Small intestine (tissue), 7 donors: Measurements from ENCODE around the gene ZNF335. TPM values are rescaled to one million over a fixed set of nuclear protein-coding genes. Genes with fewer than 3 reads are reported as not detected.
"Not testable (repeated sequence)": the region's sequence is repeated elsewhere in the genome, so short reads cannot be mapped to it uniquely, and the experiment has no call there.

Experiments used
- DNase-seq, 2 donors: peaks; one replicate each; pipeline versions ENCODE4 v3.0.0 to v3.0.0-alpha.2; 2013
- FAIRE-seq: peaks from 2 replicates; lab custom pipeline; 2012; peaks lifted over from hg19 to GRCh38; lab: Jason Lieb, UNC
- H3K27ac ChIP-seq, 3 donors: one replicate each; pipeline ENCODE4 v1.5.1; 2013; ENCODE audit warnings: low read length in 2 of 3, mild to moderate bottlenecking in 2 of 3, control low read depth in 1 of 3, inconsistent platforms in 1 of 3, low read depth in 1 of 3, moderate library complexity in 1 of 3
- H3K27me3 ChIP-seq, 3 donors: one replicate each; pipeline ENCODE4 v1.6.1; 2013; ENCODE audit warnings: low read length in 3 of 3, inconsistent platforms in 1 of 3; ENCODE audit not compliant: control insufficient read depth in 3 of 3, insufficient read depth in 3 of 3
- H3K36me3 ChIP-seq, 3 donors: one replicate each; pipeline ENCODE4 v1.6.1; 2013; ENCODE audit warnings: low read length in 3 of 3, inconsistent platforms in 1 of 3, low read depth in 1 of 3, mild to moderate bottlenecking in 1 of 3, moderate library complexity in 1 of 3; ENCODE audit not compliant: control insufficient read depth in 3 of 3, insufficient read depth in 2 of 3
- H3K4me1 ChIP-seq, 3 donors: one replicate each; pipeline ENCODE4 v1.6.1; 2013; ENCODE audit warnings: low read length in 2 of 3, inconsistent platforms in 1 of 3, low read depth in 1 of 3, mild to moderate bottlenecking in 1 of 3, moderate library complexity in 1 of 3; ENCODE audit not compliant: control insufficient read depth in 3 of 3, insufficient read depth in 2 of 3
- H3K4me3 ChIP-seq, 3 donors: one replicate each; pipeline ENCODE4 v1.5.1; 2013; ENCODE audit warnings: low read length in 3 of 3, control low read depth in 1 of 3, inconsistent platforms in 1 of 3, low read depth in 1 of 3, mild to moderate bottlenecking in 1 of 3, moderate library complexity in 1 of 3
- H3K9me3 ChIP-seq, 2 donors: one replicate each; pipeline ENCODE4 v1.6.1; 2013; ENCODE audit warnings: low read depth in 1 of 2, low read length in 1 of 2; ENCODE audit not compliant: control insufficient read depth in 2 of 2, insufficient read depth in 1 of 2
- WGBS, 3 donors: extraction: QIAGEN DNeasy Blood & Tissue Kit; methylation state at CpG; one replicate each; pipeline ENCODE4 v1.1.7; 2013; 5-methylcytosine and 5-hydroxymethylcytosine counted together
- polyA plus RNA-seq, 4 donors: library from polyadenylated mRNA; stranded (reverse) in 3 of 4; unstranded in 1 of 4; fragments of 200-250 nt in 3 of 4; fragments of 120-200 nt in 1 of 4; gene quantifications; one replicate each; pipeline versions ENCODE4 v1.2.1 to v1.2.3, GENCODE V29; 2013
- donor health status: healthy with polysubstance abuse.
- donor health status: control.
- donor health status: control.
- donor health status: Bipolar disorder and iron deficiency.
- donor health status: healthy.

Gene ZNF335
- polyA plus RNA-seq, 4 donors, result 10.7 to 20.8 (median 13.1) TPM

DNA sequence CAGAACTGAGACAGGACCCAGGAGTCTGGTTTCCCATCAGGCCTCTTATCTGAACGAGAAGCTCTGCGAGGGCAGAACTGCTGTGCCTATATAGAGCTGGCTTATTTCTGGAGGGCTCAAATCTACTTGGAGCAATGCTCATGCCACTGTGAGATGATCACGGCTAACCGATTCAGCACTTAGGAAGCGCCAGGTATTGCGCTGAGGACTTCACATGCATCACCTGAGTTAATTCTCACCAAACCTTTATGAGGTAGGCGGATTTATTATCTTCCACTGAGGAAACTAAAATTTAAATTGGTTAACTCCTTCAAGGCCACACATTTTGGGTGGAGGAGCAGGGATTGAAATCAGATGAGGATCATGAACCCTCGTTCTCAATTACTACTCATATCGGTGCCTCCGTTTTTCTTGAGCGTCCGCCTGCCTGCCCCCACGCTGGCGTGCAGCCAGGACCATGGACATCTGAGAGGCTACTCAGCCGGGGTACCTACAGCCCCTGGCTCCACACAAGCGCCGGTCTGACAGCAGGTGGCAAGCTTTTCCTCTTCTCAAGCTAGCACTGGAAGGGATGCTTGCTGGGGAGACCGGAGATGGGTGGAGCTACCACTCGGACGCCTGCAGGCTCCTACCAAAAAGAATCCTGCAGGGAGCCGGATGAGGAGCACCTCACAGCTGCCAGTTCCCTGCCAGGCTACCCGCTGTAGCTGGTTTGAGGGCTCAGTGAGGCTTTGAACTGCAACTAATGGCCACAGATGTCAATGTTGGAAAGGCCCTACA, 38.5 kb downstream of the ZNF335 start:
- FAIRE-seq (no peak), DNase-seq (peak; percentile 61 to 78)
- no peaks in the 10 kb centered on the region for H3K27me3 ChIP-seq
- no peaks in the 10 kb centered on the region for H3K9me3 ChIP-seq
- peak overlapping the region; percentile 99 to 100 (median 100) for H3K27ac ChIP-seq
- H3K36me3 ChIP-seq, result peaks cover 3 to 20% (median 5%) of the 10 kb centered on the region in 3 donors
- H3K4me1 ChIP-seq, result peaks cover 0 to 12% (median 3%) of the 10 kb centered on the region in 3 donors
- peak overlapping the region; percentile 89 to 98 (median 91) for H3K4me3 ChIP-seq
- WGBS, 3 donors, result 9 to 18% (median 17%) methylated on average over 22 of the region's 22 CpGs

DNA sequence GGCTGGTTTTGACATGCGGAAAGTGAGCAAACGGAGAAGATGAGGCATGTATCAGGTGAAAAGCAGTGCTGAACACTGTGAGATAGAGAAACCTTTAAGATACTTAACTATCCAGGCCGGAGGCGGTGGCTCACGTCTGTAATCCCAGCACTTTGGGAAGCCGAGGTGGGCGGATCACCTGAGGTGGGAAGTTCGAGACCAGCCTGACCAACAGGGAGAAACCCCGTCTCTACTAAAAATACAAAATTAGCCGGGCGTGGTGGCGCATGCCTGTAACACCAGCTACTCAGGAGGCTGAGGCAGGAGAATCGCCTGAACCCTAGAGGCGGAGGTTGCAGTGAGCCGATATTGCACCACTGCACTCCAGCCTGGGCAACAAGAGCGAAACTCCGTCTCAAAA, 40.3 kb downstream of the ZNF335 start:
- H3K27ac ChIP-seq, H3K4me3 ChIP-seq, H3K36me3 ChIP-seq, H3K9me3 ChIP-seq, H3K27me3 ChIP-seq, DNase-seq, FAIRE-seq: not testable (repeated sequence)
- H3K4me1 ChIP-seq, result peaks cover 0 to 12% (median 3%) of the 10 kb centered on the region in 3 donors
- WGBS, 3 donors, result 92 to 93% (median 92%) methylated on average over 15 to 17 of the region's 17 CpGs

DNA sequence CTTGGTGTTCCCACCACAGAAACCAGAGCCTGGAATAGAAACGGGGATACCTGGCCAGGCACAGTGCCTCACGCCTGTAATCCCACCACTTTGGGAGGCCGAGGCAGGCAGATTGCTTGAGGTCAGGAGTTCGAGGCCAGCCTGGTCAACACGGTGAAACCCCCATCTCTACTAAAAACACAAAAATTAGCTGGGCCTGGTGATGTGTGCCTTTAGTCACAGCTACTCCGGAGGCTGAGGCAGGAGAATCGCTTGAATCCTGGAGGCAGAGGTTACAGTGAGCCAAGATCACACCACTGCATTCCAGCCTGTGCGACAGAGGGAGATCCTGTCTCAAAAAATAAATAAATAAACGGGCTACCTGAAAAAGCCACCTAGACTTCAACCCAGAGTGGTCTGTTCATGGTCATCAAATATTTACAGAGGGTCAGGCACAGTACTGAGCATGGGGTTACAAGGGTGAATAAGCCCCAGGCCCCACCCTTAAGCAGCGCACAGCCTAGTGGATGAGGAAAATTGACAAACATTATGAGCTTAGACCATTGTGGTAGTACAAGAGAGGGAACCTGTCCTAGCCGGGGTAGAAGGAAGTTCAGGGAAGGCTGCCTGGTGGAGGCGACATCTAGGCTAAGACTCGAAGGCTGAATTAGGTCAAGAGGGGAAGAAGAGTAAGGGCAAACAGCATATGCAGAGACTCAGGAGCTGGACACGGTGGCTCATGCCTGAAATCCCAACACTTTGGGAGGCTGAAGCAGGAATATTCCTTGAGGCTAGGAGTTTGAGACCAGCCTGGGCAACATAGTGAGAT, 44.7 kb downstream of the ZNF335 start:
- DNase-seq, result no peak

DNA sequence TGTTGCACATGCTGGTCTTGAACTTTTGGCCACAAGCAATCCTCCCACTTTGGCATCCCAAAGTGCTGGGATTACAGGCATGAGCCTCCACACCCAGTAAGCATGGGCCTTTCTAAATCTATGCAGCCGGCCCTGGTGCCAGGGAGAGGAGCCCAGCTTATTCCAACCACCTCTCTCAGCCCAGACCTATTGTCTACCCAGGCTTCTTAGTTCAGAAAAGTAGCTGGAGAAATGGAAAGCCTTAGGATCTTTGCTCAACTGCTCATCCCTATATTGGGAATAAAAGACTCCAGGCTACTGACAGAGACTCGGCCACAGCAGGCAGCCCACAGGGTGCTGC, 45.3 kb downstream of the ZNF335 start:
- WGBS, 3 donors, result 66 to 87% (median 85%) methylated on average over 2 of the region's 2 CpGs
- Histone ChIP-seq H3K4me1 (peaks cover 0 to 7% (median 0%) of the 10 kb centered on the region in 3 donors), H3K27ac (no peak overlapping the region), H3K9me3 (no peaks in the 10 kb centered on the region), H3K4me3 (no peak overlapping the region), H3K27me3 (no peaks in the 10 kb centered on the region), H3K36me3 (peaks cover 0 to 2% (median 0%) of the 10 kb centered on the region in 3 donors)
- no peak for FAIRE-seq
- no peak for DNase-seq

More for the DNA sequence above, 44.7 kb downstream of the ZNF335 start:
- WGBS, 3 donors, result 50 to 77% (median 69%) methylated on average over 14 of the region's 14 CpGs
- Histone ChIP-seq H3K9me3 (no peaks in the 10 kb centered on the region), H3K4me3 (no peak overlapping the region), H3K36me3 (peaks cover 0 to 2% (median 0%) of the 10 kb centered on the region in 3 donors), H3K27ac (no peak overlapping the region), H3K27me3 (no peaks in the 10 kb centered on the region), H3K4me1 (peaks cover 0 to 10% (median 0%) of the 10 kb centered on the region in 3 donors)
- no peak for FAIRE-seq

- Histone ChIP-seq H3K27ac (no peak overlapping the region), H3K4me1 (peaks cover 0 to 7% (median 0%) of the 10 kb centered on the region in 3 donors), H3K4me3 (no peak overlapping the region), H3K36me3 (no peaks in the 10 kb centered on the region), H3K9me3 (no peaks in the 10 kb centered on the region), H3K27me3 (no peaks in the 10 kb centered on the region)
- WGBS, 3 donors, result 54 to 65% (median 63%) methylated on average over 9 of the region's 9 CpGs
- no peak for DNase-seq
- no peak for FAIRE-seq
Measured at GRCh38 chr20:45925821-45926506, 46.0 kb downstream of the ZNF335 start.

- FAIRE-seq (no peak), DNase-seq (peak; percentile 59 to 67)
- H3K36me3 ChIP-seq, result no peaks in the 10 kb centered on the region
- peak overlapping the region in 2 of 3 donors; percentile 53 to 77 for H3K27ac ChIP-seq
- H3K27me3 ChIP-seq, result no peaks in the 10 kb centered on the region
- H3K4me3 ChIP-seq, result no peak overlapping the region
- WGBS, 3 donors, result 47 to 51% (median 47%) methylated on average over 21 of the region's 21 CpGs
- peaks cover 0 to 7% (median 0%) of the 10 kb centered on the region in 3 donors for H3K4me1 ChIP-seq
- no peaks in the 10 kb centered on the region for H3K9me3 ChIP-seq
Measured at GRCh38 chr20:45924391-45925261, 47.4 kb downstream of the ZNF335 start.

DNA sequence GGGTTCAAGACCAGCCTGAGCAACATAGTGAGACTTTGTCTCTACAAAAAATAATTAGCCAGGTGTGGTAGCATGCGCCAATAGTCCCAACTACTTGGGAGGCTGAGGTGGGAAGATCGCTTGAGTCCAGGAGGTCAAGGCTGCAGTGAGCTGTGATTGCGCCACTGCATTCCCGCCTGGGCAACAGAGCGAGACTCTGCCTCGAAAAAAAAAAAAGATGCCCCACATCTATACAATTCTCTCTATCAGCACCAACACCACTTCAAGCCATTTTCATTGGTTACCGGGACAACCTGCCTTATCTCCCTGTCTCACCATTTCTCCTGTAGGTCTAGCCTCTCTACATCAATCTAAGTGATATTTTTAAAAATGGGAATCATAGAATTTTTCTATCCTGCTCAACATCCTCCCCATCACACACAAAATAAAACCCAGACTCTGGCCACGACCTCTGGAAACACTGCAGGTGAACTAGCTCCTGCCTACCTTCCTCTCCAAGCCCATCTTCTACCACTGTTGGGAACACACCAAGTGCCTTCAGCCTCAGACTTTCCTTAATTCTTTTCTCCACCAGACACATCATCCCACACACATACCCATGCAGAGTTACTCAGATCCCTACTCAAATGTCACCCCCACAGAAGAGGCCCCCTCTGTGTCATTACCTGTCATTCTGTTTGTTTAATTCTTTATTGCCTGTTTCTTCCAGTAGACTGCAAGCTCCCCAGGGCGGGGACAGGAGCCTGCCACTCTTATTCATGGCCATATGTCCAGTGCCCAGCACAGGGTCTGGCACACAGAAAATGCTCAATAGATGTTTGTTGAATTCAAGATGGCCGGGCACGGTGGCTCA, 50.4 kb downstream of the ZNF335 start:
- Histone ChIP-seq H3K27ac (no peak overlapping the region), H3K4me3 (no peak overlapping the region), H3K4me1 (peaks cover 0 to 23% (median 0%) of the 10 kb centered on the region in 3 donors), H3K9me3 (no peaks in the 10 kb centered on the region), H3K36me3 (no peaks in the 10 kb centered on the region), H3K27me3 (no peaks in the 10 kb centered on the region)
- WGBS, 3 donors, result 41 to 78% (median 58%) methylated on average over 10 to 11 of the region's 11 CpGs
- DNase-seq (peak in 1 of 2 donors; percentile 42), FAIRE-seq (no peak)
